ENCODE results near the gene RHBDD1. TPM values are rescaled to one million over a fixed set of nuclear protein-coding genes. Genes with fewer than 3 reads are reported as not detected.

RHBDD1 gene
- total RNA-seq, 1 donor from 2014 or later: 31.3 TPM

DNA sequence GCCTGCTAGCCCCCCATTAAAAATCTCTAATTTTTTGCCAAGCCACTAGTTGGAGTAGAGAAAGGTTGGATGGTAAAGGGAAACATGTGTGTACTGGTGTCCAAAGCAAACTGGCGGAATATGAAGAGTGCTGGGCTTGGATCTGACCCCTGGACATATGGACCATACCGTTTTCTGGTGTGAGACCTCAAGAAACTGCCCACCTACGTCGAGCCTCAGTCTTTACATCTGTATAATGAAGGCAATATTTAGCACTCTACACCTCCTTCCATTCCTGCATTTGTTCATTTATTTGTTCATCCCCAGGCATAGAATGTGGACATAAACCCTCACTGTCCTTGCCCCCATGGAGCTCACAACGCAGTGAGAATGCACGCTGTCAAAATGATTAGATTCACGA is 142.4 kb downstream of the RHBDD1 start:
- Histone ChIP-seq H3K4me3 (ENCODE audit: insufficient read depth, low read depth, low read length) (no peak overlapping the region), H2AFZ (ENCODE audit: low read depth, low read length) (no peak overlapping the region), H3K36me3 (ENCODE audit: insufficient read depth, low read length) (no peaks in the 10 kb centered on the region), H3K27ac (ENCODE audit: low read depth, low read length) (no peak overlapping the region), H3K9me3 (ENCODE audit: insufficient read depth, low read depth, low read length) (no peaks in the 10 kb centered on the region), H3K27me3 (ENCODE audit: insufficient read depth, low read length) (no peaks in the 10 kb centered on the region), H3K79me2 (ENCODE audit: insufficient read depth, low read length) (no peaks in the 10 kb centered on the region), H3K4me2 (ENCODE audit: low read length) (no peak overlapping the region), H3K4me1 (ENCODE audit: insufficient read depth, low read length) (peaks cover 6% of the 10 kb centered on the region), H3K9ac (ENCODE audit: low read length) (no peak overlapping the region), H4K20me1 (ENCODE audit: insufficient read depth, low read length) (no peaks in the 10 kb centered on the region)
- peaks cover 13% of the 10 kb centered on the region for H3K4me1 Mint-ChIP-seq (ENCODE audit: low read depth, unreplicated experiment)
- no peaks in the 10 kb centered on the region for H3K9me3 Mint-ChIP-seq (ENCODE audit: unreplicated experiment)
- no peaks in the 10 kb centered on the region for H3K27me3 Mint-ChIP-seq (ENCODE audit: low read depth, unreplicated experiment)
- FAIRE-seq (no peak), DNase-seq (ENCODE audit: low read depth) (no peak)
- peaks cover 10% of the 10 kb centered on the region for H3K36me3 Mint-ChIP-seq (ENCODE audit: low read depth, unreplicated experiment)
- no peak overlapping the region for H3K4me3 Mint-ChIP-seq (ENCODE audit: unreplicated experiment)
- TF ChIP-seq, protein P1, sequence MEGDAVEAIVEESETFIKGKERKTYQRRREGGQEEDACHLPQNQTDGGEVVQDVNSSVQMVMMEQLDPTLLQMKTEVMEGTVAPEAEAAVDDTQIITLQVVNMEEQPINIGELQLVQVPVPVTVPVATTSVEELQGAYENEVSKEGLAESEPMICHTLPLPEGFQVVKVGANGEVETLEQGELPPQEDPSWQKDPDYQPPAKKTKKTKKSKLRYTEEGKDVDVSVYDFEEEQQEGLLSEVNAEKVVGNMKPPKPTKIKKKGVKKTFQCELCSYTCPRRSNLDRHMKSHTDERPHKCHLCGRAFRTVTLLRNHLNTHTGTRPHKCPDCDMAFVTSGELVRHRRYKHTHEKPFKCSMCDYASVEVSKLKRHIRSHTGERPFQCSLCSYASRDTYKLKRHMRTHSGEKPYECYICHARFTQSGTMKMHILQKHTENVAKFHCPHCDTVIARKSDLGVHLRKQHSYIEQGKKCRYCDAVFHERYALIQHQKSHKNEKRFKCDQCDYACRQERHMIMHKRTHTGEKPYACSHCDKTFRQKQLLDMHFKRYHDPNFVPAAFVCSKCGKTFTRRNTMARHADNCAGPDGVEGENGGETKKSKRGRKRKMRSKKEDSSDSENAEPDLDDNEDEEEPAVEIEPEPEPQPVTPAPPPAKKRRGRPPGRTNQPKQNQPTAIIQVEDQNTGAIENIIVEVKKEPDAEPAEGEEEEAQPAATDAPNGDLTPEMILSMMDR (IDR thresholded peaks at IDR 0.05; ENCODE audit: insufficient read depth, low read depth, low read length): no peak
- TF ChIP-seq EZH2 (IDR thresholded peaks at IDR 0.05; ENCODE audit: insufficient read depth, low read length): no peak
- H3K27ac Mint-ChIP-seq (ENCODE audit: unreplicated experiment): no peak overlapping the region

DNA sequence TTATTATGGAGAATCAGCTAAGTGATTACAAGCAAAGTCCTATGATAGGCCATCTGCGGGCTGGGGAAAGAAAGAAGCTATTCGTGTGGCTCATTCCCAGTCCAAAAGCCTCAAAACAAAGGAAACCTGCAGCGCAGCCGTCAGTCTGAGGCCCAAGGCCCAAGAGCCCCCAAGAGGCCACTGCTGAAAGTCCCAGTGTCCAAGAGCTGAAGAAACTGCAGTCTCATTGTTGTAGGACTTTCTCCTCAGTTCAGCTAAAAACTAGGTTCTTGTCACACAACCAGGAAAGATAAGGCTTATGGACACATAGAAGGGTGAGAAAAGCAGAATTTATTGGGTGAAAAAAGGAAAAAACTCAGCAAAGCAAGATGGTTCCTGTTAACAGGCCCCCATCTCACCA is 143.2 kb downstream of the RHBDD1 start:
- no peak overlapping the region for H3K27ac Mint-ChIP-seq (ENCODE audit: unreplicated experiment)
- peaks cover 8% of the 10 kb centered on the region for H3K36me3 Mint-ChIP-seq (ENCODE audit: low read depth, unreplicated experiment)
- TF ChIP-seq, protein P1 (IDR thresholded peaks at IDR 0.05; ENCODE audit: insufficient read depth, low read depth, low read length): no peak
- TF ChIP-seq EZH2 (IDR thresholded peaks at IDR 0.05; ENCODE audit: insufficient read depth, low read length): no peak
- H3K4me3 Mint-ChIP-seq (ENCODE audit: unreplicated experiment): no peak overlapping the region
- H3K4me3 ChIP-seq (ENCODE audit: insufficient read depth, low read depth, low read length): no peak overlapping the region
- no peaks in the 10 kb centered on the region for H3K9me3 Mint-ChIP-seq (ENCODE audit: unreplicated experiment)
- H3K4me1 Mint-ChIP-seq (ENCODE audit: low read depth, unreplicated experiment): peaks cover 13% of the 10 kb centered on the region
- H3K4me2 ChIP-seq (ENCODE audit: low read length): no peak overlapping the region
- H3K4me1 ChIP-seq (ENCODE audit: insufficient read depth, low read length): peaks cover 6% of the 10 kb centered on the region
- no peaks in the 10 kb centered on the region for H3K9me3 ChIP-seq (ENCODE audit: insufficient read depth, low read depth, low read length)
- H3K27ac ChIP-seq (ENCODE audit: low read depth, low read length): no peak overlapping the region
- no peaks in the 10 kb centered on the region for H3K79me2 ChIP-seq (ENCODE audit: insufficient read depth, low read length)
- H3K36me3 ChIP-seq (ENCODE audit: insufficient read depth, low read length): no peaks in the 10 kb centered on the region
- H3K27me3 Mint-ChIP-seq (ENCODE audit: low read depth, unreplicated experiment): no peaks in the 10 kb centered on the region
- H4K20me1 ChIP-seq (ENCODE audit: insufficient read depth, low read length): no peaks in the 10 kb centered on the region
- H2AFZ ChIP-seq (ENCODE audit: low read depth, low read length): no peak overlapping the region
- H3K27me3 ChIP-seq (ENCODE audit: insufficient read depth, low read length): no peaks in the 10 kb centered on the region
- DNase-seq (ENCODE audit: low read depth): no peak
- FAIRE-seq: no peak
- no peak overlapping the region for H3K9ac ChIP-seq (ENCODE audit: low read length)

DNA sequence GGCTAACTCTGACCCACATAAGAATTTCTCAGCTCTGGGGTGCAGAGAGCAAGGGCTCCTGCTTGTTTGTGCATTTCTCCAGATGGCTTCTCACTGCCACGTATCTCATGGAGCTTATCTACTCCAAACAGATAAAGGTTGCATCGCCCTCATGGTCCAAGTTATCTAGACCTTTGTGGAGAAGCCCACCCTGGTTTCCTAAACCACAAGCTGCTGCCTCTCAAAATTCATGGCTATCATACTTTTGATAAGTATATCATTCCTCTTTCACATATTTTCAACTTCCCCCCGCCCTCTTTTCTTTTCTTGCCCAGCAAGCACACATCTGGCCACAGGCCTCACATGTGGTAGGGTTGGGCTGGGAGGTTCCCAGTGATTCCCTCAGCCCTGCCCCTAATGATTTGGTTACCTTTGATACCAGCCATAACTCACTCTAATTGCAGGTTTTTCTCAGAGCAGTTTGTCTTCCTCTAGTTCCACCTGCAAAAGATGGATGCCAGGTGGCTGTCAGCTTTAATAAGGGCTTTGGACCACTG is 146.0 kb downstream of the RHBDD1 start:
- Histone ChIP-seq H3K9me3 (ENCODE audit: insufficient read depth, low read depth, low read length) (no peaks in the 10 kb centered on the region), H2AFZ (ENCODE audit: low read depth, low read length) (no peak overlapping the region), H3K4me2 (ENCODE audit: low read length) (no peak overlapping the region), H3K36me3 (ENCODE audit: insufficient read depth, low read length) (no peaks in the 10 kb centered on the region), H4K20me1 (ENCODE audit: insufficient read depth, low read length) (no peaks in the 10 kb centered on the region), H3K27me3 (ENCODE audit: insufficient read depth, low read length) (no peaks in the 10 kb centered on the region), H3K27ac (ENCODE audit: low read depth, low read length) (no peak overlapping the region), H3K79me2 (ENCODE audit: insufficient read depth, low read length) (no peaks in the 10 kb centered on the region), H3K4me1 (ENCODE audit: insufficient read depth, low read length) (peaks cover 6% of the 10 kb centered on the region), H3K9ac (ENCODE audit: low read length) (no peak overlapping the region), H3K4me3 (ENCODE audit: insufficient read depth, low read depth, low read length) (no peak overlapping the region)
- FAIRE-seq (no peak), DNase-seq (ENCODE audit: low read depth) (no peak)
- Mint-ChIP-seq H3K36me3 (ENCODE audit: low read depth, unreplicated experiment) (peaks cover 4% of the 10 kb centered on the region), H3K4me3 (ENCODE audit: unreplicated experiment) (no peak overlapping the region), H3K27me3 (ENCODE audit: low read depth, unreplicated experiment) (no peaks in the 10 kb centered on the region), H3K27ac (ENCODE audit: unreplicated experiment) (no peak overlapping the region), H3K9me3 (ENCODE audit: unreplicated experiment) (no peaks in the 10 kb centered on the region), H3K4me1 (ENCODE audit: low read depth, unreplicated experiment) (peaks cover 13% of the 10 kb centered on the region)
- no peak for TF ChIP-seq EZH2 (IDR thresholded peaks at IDR 0.05; ENCODE audit: insufficient read depth, low read length)
- TF ChIP-seq, protein P1 (IDR thresholded peaks at IDR 0.05; ENCODE audit: insufficient read depth, low read depth, low read length): no peak
